ENCODE data around the gene TMEM233.

GRCh38 chr12:119645535-119646059 is 52.0 kb downstream of the TMEM233 start:
- TF ChIP-seq CTCF (IDR thresholded peaks at IDR 0.05): no peak
- no peak for TF ChIP-seq POLR2A (IDR thresholded peaks at IDR 0.05)

Data from adrenal gland (tissue), 5 donors.